HUES64 (cell line): ENCODE data around the gene OPRD1.
"Not testable (repeated sequence)": the region's sequence is repeated elsewhere in the genome, so short reads cannot be mapped to it uniquely, and the experiment has no call there.

Experiments
- H3K27ac ChIP-seq: 2 replicates; pipeline ENCODE4 v1.7.0; 2013; ENCODE audit warnings: low read depth, low read length, inconsistent platforms
- H3K27me3 ChIP-seq: 2 replicates; pipeline ENCODE4 v1.6.1; 2013; ENCODE audit warnings: mild to moderate bottlenecking, low read length; ENCODE audit not compliant: insufficient read depth
- H3K36me3 ChIP-seq: 2 replicates; pipeline ENCODE4 v1.6.1; 2013; ENCODE audit warnings: mild to moderate bottlenecking, low read length; ENCODE audit not compliant: insufficient read depth
- H3K4me1 ChIP-seq: 2 replicates; pipeline ENCODE4 v1.6.1; 2013; ENCODE audit warnings: mild to moderate bottlenecking, low read length, moderate library complexity; ENCODE audit not compliant: insufficient read depth
- H3K4me3 ChIP-seq: 2 replicates; pipeline ENCODE4 v1.5.1; 2013; ENCODE audit warnings: mild to moderate bottlenecking, low read length, moderate library complexity
- H3K9ac ChIP-seq: 2 replicates; pipeline ENCODE4 v1.6.1; 2013; ENCODE audit warnings: mild to moderate bottlenecking, low read depth, low read length
- H3K9me3 ChIP-seq: 2 replicates; pipeline ENCODE4 v1.6.1; 2013; ENCODE audit warnings: low read depth, low read length; ENCODE audit not compliant: insufficient read depth
- WGBS: fragments of 150-250, 120-280 bp; methylation state at CpG from one replicate; pipeline ENCODE4 v1.1.7; 2013; ENCODE audit warnings: missing lambda C conversion rate; 5-methylcytosine and 5-hydroxymethylcytosine counted together

The OPRD1 gene

DNA sequence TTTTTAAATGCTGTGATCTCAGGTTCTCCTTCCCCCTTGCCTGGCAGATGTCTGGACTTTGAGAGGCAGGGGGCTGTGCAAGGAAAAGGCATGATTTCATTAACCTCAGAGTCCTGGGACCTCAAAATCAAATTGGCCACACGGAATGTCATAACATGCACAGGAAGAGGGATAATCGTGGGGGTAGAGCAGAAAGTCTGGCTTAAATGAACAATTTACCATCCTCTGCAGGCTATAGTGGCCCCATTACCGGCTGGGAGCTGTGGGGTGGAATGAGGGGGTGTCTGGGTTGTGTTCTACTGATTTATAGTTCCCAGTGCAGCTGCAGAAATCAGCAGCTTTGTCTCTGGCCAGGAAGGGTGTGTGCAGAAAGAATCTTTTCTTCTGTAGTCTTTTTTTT, 10.8 kb downstream of the OPRD1 start:
- WGBS, result 93% methylated on average over 3 of the region's 3 CpGs
- Histone ChIP-seq H3K9ac (no peak overlapping the region), H3K27me3 (no peaks in the 10 kb centered on the region), H3K4me1 (no peaks in the 10 kb centered on the region), H3K36me3 (no peaks in the 10 kb centered on the region), H3K9me3 (no peaks in the 10 kb centered on the region), H3K27ac (no peak overlapping the region), H3K4me3 (no peak overlapping the region)

DNA sequence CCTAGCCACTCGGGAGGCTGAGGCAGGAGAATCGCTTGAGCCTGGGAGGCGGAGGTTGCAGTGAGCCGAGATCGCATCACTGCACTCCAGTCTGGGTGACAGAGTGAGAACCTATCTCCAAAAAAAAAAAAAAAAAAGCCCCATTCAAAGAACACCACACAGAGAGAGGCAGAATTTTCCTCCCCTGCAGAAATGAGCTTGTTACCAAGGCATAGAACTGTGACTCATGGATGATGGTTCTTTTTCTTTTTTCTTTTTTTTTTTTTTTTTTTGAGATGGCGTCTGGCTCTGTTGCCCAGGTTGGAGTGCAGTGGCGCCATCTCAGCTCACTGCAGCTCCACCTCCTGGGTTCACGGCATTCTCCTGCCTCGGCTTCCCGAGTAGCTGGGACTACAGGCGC, 12.1 kb downstream of the OPRD1 start:
- not testable (repeated sequence) for H3K9ac ChIP-seq, H3K36me3 ChIP-seq, H3K4me3 ChIP-seq, H3K4me1 ChIP-seq, H3K9me3 ChIP-seq, H3K27me3 ChIP-seq, H3K27ac ChIP-seq
- WGBS, result 97% methylated on average over 11 of the region's 11 CpGs

GRCh38 chr1:28828227-28828858, 16.4 kb downstream of the OPRD1 start:
- not testable (repeated sequence) for H3K9me3 ChIP-seq, H3K27me3 ChIP-seq, H3K27ac ChIP-seq, H3K36me3 ChIP-seq, H3K4me1 ChIP-seq, H3K9ac ChIP-seq, H3K4me3 ChIP-seq
- 58% methylated on average over 9 of the region's 11 CpGs for WGBS

DNA sequence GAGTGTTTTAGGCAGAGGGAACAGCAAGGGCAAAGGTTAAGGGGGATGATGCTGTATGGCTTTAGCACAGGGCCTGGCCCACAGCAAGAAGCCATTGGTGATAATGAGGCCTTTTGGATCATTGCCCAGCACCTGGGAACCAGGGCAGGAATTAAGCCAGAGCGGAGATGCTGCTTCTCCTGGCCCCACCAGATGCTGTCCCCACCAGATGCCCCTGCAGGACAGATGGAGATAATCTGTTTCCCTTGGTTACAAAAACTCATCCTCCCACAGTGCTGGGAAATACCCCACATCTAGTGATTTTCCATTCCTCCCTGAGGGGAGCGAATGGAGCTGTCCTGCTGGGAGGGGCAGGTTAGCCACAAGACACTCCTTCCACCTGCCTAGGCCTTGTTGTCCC, 18.8 kb downstream of the OPRD1 start:
- 88% methylated on average over 2 of the region's 2 CpGs for WGBS
- Histone ChIP-seq H3K4me1 (no peaks in the 10 kb centered on the region), H3K9ac (no peak overlapping the region), H3K36me3 (no peaks in the 10 kb centered on the region), H3K4me3 (no peak overlapping the region), H3K27ac (no peak overlapping the region), H3K27me3 (no peaks in the 10 kb centered on the region), H3K9me3 (no peaks in the 10 kb centered on the region)

DNA sequence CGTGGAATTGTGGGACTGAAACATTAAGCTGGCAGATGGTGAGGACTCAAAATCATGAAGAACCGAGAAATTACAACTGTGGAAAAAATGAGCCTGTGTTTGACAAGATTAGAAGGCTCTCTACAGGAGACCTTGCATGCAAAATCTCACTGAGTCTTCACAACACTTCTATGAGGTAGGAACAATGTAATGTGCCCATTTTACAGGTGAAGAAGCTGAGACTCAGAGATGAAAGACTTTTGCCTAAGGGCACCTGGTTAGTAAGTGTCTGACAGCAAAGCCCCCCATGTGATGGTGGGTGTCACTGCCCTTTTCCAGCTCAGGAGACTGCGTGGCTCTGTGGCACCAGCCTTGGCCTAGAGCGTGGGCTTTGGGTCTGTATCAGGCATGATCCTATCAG, 21.0 kb downstream of the OPRD1 start:
- no peaks in the 10 kb centered on the region for H3K27me3 ChIP-seq
- H3K4me3 ChIP-seq, result no peak overlapping the region
- H3K36me3 ChIP-seq, result no peaks in the 10 kb centered on the region
- H3K9ac ChIP-seq, result no peak overlapping the region
- H3K9me3 ChIP-seq, result no peaks in the 10 kb centered on the region
- WGBS, result 92% methylated on average over 4 of the region's 4 CpGs
- H3K27ac ChIP-seq, result no peak overlapping the region
- H3K4me1 ChIP-seq, result no peaks in the 10 kb centered on the region

DNA sequence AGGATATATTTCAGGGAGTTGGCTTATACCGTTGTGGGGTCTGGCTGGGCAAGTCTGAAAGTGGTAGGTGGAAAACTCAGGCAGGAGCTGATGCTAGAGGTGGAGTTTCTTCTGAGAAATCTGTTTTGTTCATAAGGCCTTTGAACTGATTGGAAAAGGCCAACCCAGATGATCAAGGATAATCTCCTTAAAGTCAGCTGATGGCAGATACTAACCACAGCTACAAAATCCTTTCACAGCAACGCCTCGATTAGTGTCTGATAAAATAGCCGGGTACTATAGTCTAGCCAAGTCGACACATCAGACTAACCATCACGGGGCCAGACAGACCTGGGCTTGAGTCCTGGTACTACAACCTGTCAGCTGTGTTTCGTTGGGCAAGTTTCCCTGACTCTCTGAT, 21.4 kb downstream of the OPRD1 start:
- no peaks in the 10 kb centered on the region for H3K4me1 ChIP-seq

DNA sequence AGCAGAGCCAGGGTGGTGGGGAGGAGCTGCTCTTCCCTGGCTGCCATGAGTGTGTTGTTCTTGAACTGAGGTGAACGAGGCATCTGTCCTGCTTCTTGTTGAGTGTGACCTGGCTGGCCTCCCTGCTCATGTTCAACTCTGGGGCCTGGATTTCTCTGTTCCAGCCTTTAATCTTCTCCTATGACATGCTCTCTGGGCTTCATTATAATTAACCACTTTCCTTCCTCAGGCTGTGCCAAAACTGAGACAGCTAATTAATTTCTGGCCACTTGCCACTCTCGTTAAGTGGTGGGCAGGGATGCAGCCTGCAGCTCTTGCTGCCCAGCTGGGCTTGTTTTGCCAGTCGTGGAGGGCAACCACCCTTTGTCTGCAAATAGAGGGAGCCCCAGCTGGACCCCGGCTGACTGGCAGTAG, 23.3 kb downstream of the OPRD1 start:
- Histone ChIP-seq H3K9me3 (no peaks in the 10 kb centered on the region), H3K27me3 (no peaks in the 10 kb centered on the region), H3K9ac (no peak overlapping the region), H3K4me3 (no peak overlapping the region), H3K36me3 (no peaks in the 10 kb centered on the region), H3K4me1 (no peaks in the 10 kb centered on the region), H3K27ac (no peak overlapping the region)
- WGBS, result 73% methylated on average over 4 of the region's 4 CpGs

More for the DNA sequence above, 21.4 kb downstream of the OPRD1 start:
- Histone ChIP-seq H3K9ac (no peak overlapping the region), H3K4me3 (no peak overlapping the region), H3K36me3 (no peaks in the 10 kb centered on the region), H3K27me3 (no peaks in the 10 kb centered on the region), H3K27ac (no peak overlapping the region), H3K9me3 (no peaks in the 10 kb centered on the region)
- 94% methylated on average over 7 of the region's 7 CpGs for WGBS

GRCh38 chr1:28836421-28836956, 24.5 kb downstream of the OPRD1 start:
- H3K9ac ChIP-seq, result no peak overlapping the region
- H3K4me3 ChIP-seq, result no peak overlapping the region
- no peaks in the 10 kb centered on the region for H3K9me3 ChIP-seq
- H3K36me3 ChIP-seq, result no peaks in the 10 kb centered on the region
- no peak overlapping the region for H3K27ac ChIP-seq
- H3K4me1 ChIP-seq, result no peaks in the 10 kb centered on the region
- 91% methylated on average over 14 of the region's 15 CpGs for WGBS
- H3K27me3 ChIP-seq, result no peaks in the 10 kb centered on the region

- H3K4me3 ChIP-seq, result no peak overlapping the region
- H3K27me3 ChIP-seq, result no peaks in the 10 kb centered on the region
- no peak overlapping the region for H3K9ac ChIP-seq
- H3K36me3 ChIP-seq, result no peaks in the 10 kb centered on the region
- H3K4me1 ChIP-seq, result no peaks in the 10 kb centered on the region
- WGBS, result 92% methylated on average over 8 of the region's 8 CpGs
- no peaks in the 10 kb centered on the region for H3K9me3 ChIP-seq
- no peak overlapping the region for H3K27ac ChIP-seq
Measured at GRCh38 chr1:28840928-28841544, 29.1 kb downstream of the OPRD1 start.

GRCh38 chr1:28845786-28846543, 34.0 kb downstream of the OPRD1 start:
- H3K9ac ChIP-seq, result no peak overlapping the region
- WGBS, result 71% methylated on average over 8 of the region's 8 CpGs
- H3K4me3 ChIP-seq, result no peak overlapping the region
- no peaks in the 10 kb centered on the region for H3K4me1 ChIP-seq
- no peak overlapping the region for H3K27ac ChIP-seq
- H3K27me3 ChIP-seq, result no peaks in the 10 kb centered on the region
- H3K9me3 ChIP-seq, result no peaks in the 10 kb centered on the region
- H3K36me3 ChIP-seq, result no peaks in the 10 kb centered on the region

- not testable (repeated sequence) for H3K4me3 ChIP-seq, H3K27ac ChIP-seq, H3K36me3 ChIP-seq, H3K9ac ChIP-seq, H3K4me1 ChIP-seq, H3K27me3 ChIP-seq, H3K9me3 ChIP-seq
- 92% methylated on average over 6 of the region's 6 CpGs for whole genome bisulfite sequencing
Measured at GRCh38 chr1:28847207-28847606, 35.2 kb downstream of the OPRD1 start.
